Raji (cell line): Measurements from ENCODE around the gene NR6A1.

Experiments used
- POLR2A ChIP-seq: IDR thresholded peaks from 2 replicates; pipeline ENCODE4 v1.6.1; 2011; ENCODE audit warnings: low read depth, low read length, control low read depth; ENCODE audit not compliant: insufficient read depth

NR6A1 gene

GRCh38 chr9:124733964-124734740 lies 37.0 kb downstream of the NR6A1 start:
- no peak for TF ChIP-seq POLR2A

GRCh38 chr9:124730772-124731171 lies 40.3 kb downstream of the NR6A1 start:
- TF ChIP-seq POLR2A, result no peak

GRCh38 chr9:124726886-124727285 lies 44.2 kb downstream of the NR6A1 start:
- TF ChIP-seq POLR2A, result no peak

- no peak for TF ChIP-seq POLR2A
Observed at GRCh38 chr9:124725068-124725452, 46.1 kb downstream of the NR6A1 start.

- no peak for TF ChIP-seq POLR2A
Observed at GRCh38 chr9:124724415-124725067, 46.6 kb downstream of the NR6A1 start.

- TF ChIP-seq POLR2A, result no peak
Observed at GRCh38 chr9:124723352-124723751, 47.8 kb downstream of the NR6A1 start.

- TF ChIP-seq POLR2A, result no peak
Observed at GRCh38 chr9:124721109-124721906, 49.8 kb downstream of the NR6A1 start.

- TF ChIP-seq POLR2A, result no peak
Observed at GRCh38 chr9:124720429-124721108, 50.5 kb downstream of the NR6A1 start.

GRCh38 chr9:124718928-124719327 lies 52.2 kb downstream of the NR6A1 start:
- no peak for TF ChIP-seq POLR2A

GRCh38 chr9:124717597-124717996 lies 53.5 kb downstream of the NR6A1 start:
- TF ChIP-seq POLR2A, result no peak

GRCh38 chr9:124716808-124717207 lies 54.3 kb downstream of the NR6A1 start:
- no peak for TF ChIP-seq POLR2A

- no peak for TF ChIP-seq POLR2A
Observed at GRCh38 chr9:124710766-124711165, 60.3 kb downstream of the NR6A1 start.

- TF ChIP-seq POLR2A, result no peak
Observed at GRCh38 chr9:124709292-124709690, 61.8 kb downstream of the NR6A1 start.

GRCh38 chr9:124708633-124709291 lies 62.3 kb downstream of the NR6A1 start:
- no peak for TF ChIP-seq POLR2A

- no peak for TF ChIP-seq POLR2A
Observed at GRCh38 chr9:124708074-124708473, 63.0 kb downstream of the NR6A1 start.
